ENCODE data around the gene RARRES2. TPM values are rescaled to one million over a fixed set of nuclear protein-coding genes. Genes with fewer than 3 reads are reported as not detected.

Gene RARRES2
- total and polyA plus RNA-seq, 12 donors, result 132 to 7,984 (median 3,315) TPM

DNA sequence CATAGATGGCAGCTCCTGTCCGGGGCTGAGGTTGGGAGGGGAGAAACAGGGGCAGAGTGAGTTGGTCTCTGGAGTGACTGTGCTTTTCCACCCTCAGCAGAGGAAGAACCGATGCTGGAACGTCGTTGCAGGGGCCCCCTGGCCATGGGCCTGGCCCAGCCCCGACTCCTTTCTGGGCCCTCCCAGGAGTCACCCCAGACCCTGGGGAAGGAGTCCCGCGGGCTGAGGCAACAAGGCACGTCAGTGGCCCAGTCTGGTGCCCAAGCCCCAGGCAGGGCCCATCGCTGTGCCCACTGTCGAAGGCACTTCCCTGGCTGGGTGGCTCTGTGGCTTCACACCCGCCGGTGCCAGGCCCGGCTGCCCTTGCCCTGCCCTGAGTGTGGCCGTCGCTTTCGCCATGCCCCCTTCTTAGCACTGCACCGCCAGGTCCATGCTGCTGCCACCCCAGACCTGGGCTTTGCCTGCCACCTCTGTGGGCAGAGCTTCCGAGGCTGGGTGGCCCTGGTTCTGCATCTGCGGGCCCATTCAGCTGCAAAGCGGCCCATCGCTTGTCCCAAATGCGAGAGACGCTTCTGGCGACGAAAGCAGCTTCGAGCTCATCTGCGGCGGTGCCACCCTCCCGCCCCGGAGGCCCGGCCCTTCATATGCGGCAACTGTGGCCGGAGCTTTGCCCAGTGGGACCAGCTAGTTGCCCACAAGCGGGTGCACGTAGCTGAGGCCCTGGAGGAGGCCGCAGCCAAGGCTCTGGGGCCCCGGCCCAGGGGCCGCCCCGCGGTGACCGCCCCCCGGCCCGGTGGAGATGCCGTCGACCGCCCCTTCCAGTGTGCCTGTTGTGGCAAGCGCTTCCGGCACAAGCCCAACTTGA, 29.9 kb upstream of the RARRES2 start:
- peak in 1 of 7 donors; percentile 15 for DNase-seq
- H3K4me1 ChIP-seq (replicated peaks in 1 of 2), result peaks cover 20 to 35% of the 10 kb centered on the region in 2 donors
- 59 to 87% (median 84%) methylated on average over 2 to 48 of the region's 48 CpGs for WGBS, 4 donors

DNA sequence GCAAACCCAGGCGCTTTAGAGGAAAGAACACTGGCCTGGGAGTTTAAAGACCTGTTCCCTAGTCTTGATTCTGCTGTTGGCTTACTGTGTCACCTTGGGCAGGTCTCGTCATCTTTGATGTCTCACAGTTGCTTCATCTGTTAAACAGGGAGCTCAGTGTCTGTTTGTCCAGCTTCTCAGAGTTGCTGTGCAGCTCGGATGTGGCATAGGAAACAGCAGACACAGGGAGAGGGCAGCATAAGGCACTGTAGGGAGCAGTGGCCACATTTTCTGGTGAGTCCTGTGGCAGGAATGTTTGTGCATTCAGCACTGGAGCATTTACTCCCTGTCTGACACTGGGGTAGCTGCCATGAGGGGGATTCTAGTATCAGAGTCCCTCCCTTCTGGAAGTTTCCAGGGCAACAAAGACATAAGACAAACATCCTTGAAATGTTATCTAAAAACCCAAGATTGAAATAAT, 29.2 kb upstream of the RARRES2 start:
- peaks cover 0 to 41% of the 10 kb centered on the region in 2 donors for H3K36me3 ChIP-seq (replicated peaks in 1 of 2)
- H3K9me3 ChIP-seq (replicated peaks in 1 of 3), result no peaks in the 10 kb centered on the region
- TF ChIP-seq POLR2A (IDR thresholded peaks at IDR 0.05), result peak in 1 of 2 donors; percentile 21
- TF ChIP-seq, protein P1, sequence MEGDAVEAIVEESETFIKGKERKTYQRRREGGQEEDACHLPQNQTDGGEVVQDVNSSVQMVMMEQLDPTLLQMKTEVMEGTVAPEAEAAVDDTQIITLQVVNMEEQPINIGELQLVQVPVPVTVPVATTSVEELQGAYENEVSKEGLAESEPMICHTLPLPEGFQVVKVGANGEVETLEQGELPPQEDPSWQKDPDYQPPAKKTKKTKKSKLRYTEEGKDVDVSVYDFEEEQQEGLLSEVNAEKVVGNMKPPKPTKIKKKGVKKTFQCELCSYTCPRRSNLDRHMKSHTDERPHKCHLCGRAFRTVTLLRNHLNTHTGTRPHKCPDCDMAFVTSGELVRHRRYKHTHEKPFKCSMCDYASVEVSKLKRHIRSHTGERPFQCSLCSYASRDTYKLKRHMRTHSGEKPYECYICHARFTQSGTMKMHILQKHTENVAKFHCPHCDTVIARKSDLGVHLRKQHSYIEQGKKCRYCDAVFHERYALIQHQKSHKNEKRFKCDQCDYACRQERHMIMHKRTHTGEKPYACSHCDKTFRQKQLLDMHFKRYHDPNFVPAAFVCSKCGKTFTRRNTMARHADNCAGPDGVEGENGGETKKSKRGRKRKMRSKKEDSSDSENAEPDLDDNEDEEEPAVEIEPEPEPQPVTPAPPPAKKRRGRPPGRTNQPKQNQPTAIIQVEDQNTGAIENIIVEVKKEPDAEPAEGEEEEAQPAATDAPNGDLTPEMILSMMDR (IDR thresholded peaks at IDR 0.05), result no peak
- H3K27ac ChIP-seq, result peak overlapping the region in 4 of 5 donors; percentile 97 to 99 (median 98)
- 51 to 64% (median 55%) methylated on average over 3 of the region's 3 CpGs for WGBS, 4 donors
- peak overlapping the region in 1 of 4 donors; percentile 74 for H3K4me3 ChIP-seq
- no peaks in the 10 kb centered on the region for H3K27me3 ChIP-seq
- DNase-seq, result peak in 2 of 7 donors; percentile 27 to 59
- intact Hi-C loops (cut with DNase I), result loop anchor here in 1 of 2 donors (5.0 kb wide), 1 partner anchor 33 kb away; no protein-coding TSS in a partner anchor
- H3K4me1 ChIP-seq (replicated peaks in 1 of 2), result peaks cover 20 to 35% of the 10 kb centered on the region in 2 donors

More for the DNA sequence above, 29.9 kb upstream of the RARRES2 start:
- Histone ChIP-seq H3K27me3 (no peaks in the 10 kb centered on the region), H3K4me3 (no peak overlapping the region), H3K27ac (peak overlapping the region in 3 of 5 donors; percentile 97 to 99 (median 97)), H3K36me3 (replicated peaks in 1 of 2) (peaks cover 0 to 41% of the 10 kb centered on the region in 2 donors), H3K9me3 (replicated peaks in 1 of 3) (no peaks in the 10 kb centered on the region)
- intact Hi-C loops (cut with DNase I), result loop anchor here in 1 of 2 donors (5.0 kb wide), 1 partner anchor 34 kb away; no protein-coding TSS in a partner anchor
- TF ChIP-seq, protein P1 (IDR thresholded peaks at IDR 0.05), result no peak
- TF ChIP-seq POLR2A (IDR thresholded peaks at IDR 0.05), result no peak

DNA sequence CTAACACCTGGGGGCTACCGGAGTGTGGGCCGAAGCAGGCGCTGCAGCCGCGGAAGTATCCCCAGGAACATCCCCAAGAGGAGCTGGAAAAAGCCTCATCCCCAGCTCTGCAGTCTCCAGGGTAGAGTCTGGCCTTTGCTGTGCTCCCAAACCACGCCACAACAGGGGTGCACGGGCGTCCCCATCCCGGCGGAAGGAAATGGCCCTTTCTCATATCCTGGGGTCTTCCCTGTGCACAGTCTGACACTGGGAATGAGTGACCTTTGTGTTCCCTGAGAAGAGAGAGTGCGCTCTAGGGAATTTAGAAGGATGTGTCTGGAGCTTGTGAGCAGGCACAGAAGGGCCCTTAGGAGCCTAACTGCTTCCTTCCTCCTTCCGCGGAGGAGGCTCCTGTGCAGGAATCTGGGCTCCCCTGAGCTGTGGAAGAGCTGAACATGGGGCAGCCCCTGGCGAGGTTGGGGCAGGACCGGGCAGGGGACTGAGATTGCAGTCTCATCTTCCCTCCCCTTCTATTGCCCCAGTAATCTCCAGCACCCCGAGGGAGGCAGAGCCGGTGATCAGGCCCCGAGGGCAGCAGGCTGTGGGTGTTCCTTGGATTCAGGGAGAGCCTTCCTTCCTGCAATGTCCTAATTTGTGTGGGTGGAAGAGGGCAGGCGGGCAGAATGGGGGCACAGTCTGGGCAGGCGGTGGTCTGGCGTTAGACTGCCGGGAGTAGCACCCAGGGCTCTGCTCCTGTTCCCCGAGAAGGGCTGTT, 28.5 kb upstream of the RARRES2 start:
- no peaks in the 10 kb centered on the region for H3K9me3 ChIP-seq (replicated peaks in 1 of 3)
- 18 to 26% (median 22%) methylated on average over 15 to 23 of the region's 23 CpGs for WGBS, 4 donors
- H3K4me3 ChIP-seq, result peak overlapping the region; percentile 62 to 91 (median 68)
- intact Hi-C loops (cut with DNase I), result loop anchor here in 1 of 2 donors (2.0 to 5.0 kb wide), 2 partner anchors 33 to 41 kb away; no protein-coding TSS in a partner anchor
- TF ChIP-seq, protein P1 (IDR thresholded peaks at IDR 0.05), result no peak
- TF ChIP-seq POLR2A (IDR thresholded peaks at IDR 0.05), result no peak
- H3K27ac ChIP-seq, result peak overlapping the region; percentile 61 to 99 (median 97)
- peaks cover 20 to 35% of the 10 kb centered on the region in 2 donors for H3K4me1 ChIP-seq (replicated peaks in 1 of 2)
- peak in 1 of 7 donors; percentile 16 for DNase-seq
- H3K36me3 ChIP-seq (replicated peaks in 1 of 2), result peaks cover 0 to 41% of the 10 kb centered on the region in 2 donors
- H3K27me3 ChIP-seq, result no peaks in the 10 kb centered on the region
